Kidney epithelial cell (primary cell): ENCODE results near the gene ZFP3. TPM values are rescaled to one million over a fixed set of nuclear protein-coding genes. Genes with fewer than 3 reads are reported as not detected.
"Not testable (repeated sequence)": the region's sequence is repeated elsewhere in the genome, so short reads cannot be mapped to it uniquely, and the experiment has no call there.

Experiments used
- DNase-seq: peaks from one replicate; pipeline ENCODE4 v3.0.0-alpha.2; 2010; ENCODE audit warnings: low read depth
- H3K27me3 ChIP-seq: 2 replicates; pipeline ENCODE4 v1.6.0; 2011; ENCODE audit warnings: low read length; ENCODE audit not compliant: control insufficient read depth, insufficient read depth
- H3K36me3 ChIP-seq: 2 replicates; pipeline ENCODE4 v1.5.1; 2011; ENCODE audit warnings: low read length; ENCODE audit not compliant: control insufficient read depth, insufficient read depth
- H3K4me3 ChIP-seq: 2 replicates; pipeline ENCODE4 v1.5.1; 2011; ENCODE audit warnings: low read depth, mild to moderate bottlenecking, control low read depth, low read length
- CTCF ChIP-seq: IDR thresholded peaks from 2 replicates; pipeline ENCODE4 v1.5.1; 2011; ENCODE audit warnings: mild to moderate bottlenecking, moderate library complexity, low read length, control low read depth, inconsistent platforms; ENCODE audit not compliant: insufficient read depth, poor library complexity, severe bottlenecking
- total RNA-seq: library from RNA; depleted of rRNA; stranded (reverse); fragments of >200 nt; gene quantifications from 2 replicates; pipeline ENCODE4 v1.2.3, GENCODE V29; 2015

Gene ZFP3
- total RNA-seq, 1 donor from 2014 or later = 4.8 TPM

GRCh38 chr17:5122586-5123342 lies 44.5 kb downstream of the ZFP3 start:
- TF ChIP-seq CTCF = no peak
- H3K27me3 ChIP-seq = peaks cover 34% of the 10 kb centered on the region
- peak overlapping the region; percentile 42 for H3K4me3 ChIP-seq
- DNase-seq = no peak
- no peaks in the 10 kb centered on the region for H3K36me3 ChIP-seq

- Histone ChIP-seq H3K4me3 (no peak overlapping the region), H3K27me3 (peaks cover 29% of the 10 kb centered on the region)
- DNase-seq = no peak
Measured at GRCh38 chr17:5123343-5124124, 45.3 kb downstream of the ZFP3 start.

GRCh38 chr17:5124125-5124760 lies 46.0 kb downstream of the ZFP3 start:
- not testable (repeated sequence) for H3K4me3 ChIP-seq, DNase-seq, H3K36me3 ChIP-seq
- H3K27me3 ChIP-seq = peaks cover 28% of the 10 kb centered on the region

More at GRCh38 chr17:5123343-5124124, 45.3 kb downstream of the ZFP3 start:
- H3K36me3 ChIP-seq = no peaks in the 10 kb centered on the region
- no peak for TF ChIP-seq CTCF

GRCh38 chr17:5124896-5125295 lies 46.6 kb downstream of the ZFP3 start:
- not testable (repeated sequence) for DNase-seq
- peaks cover 27% of the 10 kb centered on the region for H3K27me3 ChIP-seq

GRCh38 chr17:5126719-5127488 lies 48.6 kb downstream of the ZFP3 start:
- no peaks in the 10 kb centered on the region for H3K36me3 ChIP-seq
- TF ChIP-seq CTCF = no peak
- H3K4me3 ChIP-seq = no peak overlapping the region
- no peak for DNase-seq
- H3K27me3 ChIP-seq = peaks cover 20% of the 10 kb centered on the region

More at GRCh38 chr17:5124896-5125295, 46.6 kb downstream of the ZFP3 start:
- H3K4me3 ChIP-seq, H3K36me3 ChIP-seq: not testable (repeated sequence)

GRCh38 chr17:5127910-5128309 lies 49.6 kb downstream of the ZFP3 start:
- Histone ChIP-seq H3K36me3 (no peaks in the 10 kb centered on the region), H3K27me3 (peaks cover 10% of the 10 kb centered on the region), H3K4me3 (no peak overlapping the region)
- DNase-seq = no peak
- TF ChIP-seq CTCF = no peak

GRCh38 chr17:5128387-5128786 lies 50.1 kb downstream of the ZFP3 start:
- DNase-seq, H3K4me3 ChIP-seq, H3K27me3 ChIP-seq, H3K36me3 ChIP-seq: not testable (repeated sequence)
